ENCODE measurements around the gene PCIF1.
"Not testable (repeated sequence)": the region's sequence is repeated elsewhere in the genome, so short reads cannot be mapped to it uniquely, and the experiment has no call there.

PCIF1 gene

GRCh38 chr20:45971675-45972499, 37.4 kb downstream of the PCIF1 start, which contains the start of gene ZNF335:
Gene ZNF335, minus strand, starts transcription at chr20:45972203. Its CDS starts 793 bp downstream, at chr20:45971410.
- peaks cover 19% of the 10 kb centered on the region for H3K36me3 Mint-ChIP-seq (ENCODE audit: low read depth)
- H3K27me3 Mint-ChIP-seq (ENCODE audit: low read depth) = peaks cover 13% of the 10 kb centered on the region
- H3K4me1 Mint-ChIP-seq (ENCODE audit: low read depth) = peaks cover 18% of the 10 kb centered on the region
- H3K9me3 Mint-ChIP-seq = no peaks in the 10 kb centered on the region
- peak within 1 kb of the TSS; percentile 89 for H3K4me3 Mint-ChIP-seq
- peak within 1 kb of the TSS; percentile 100 for H3K27ac Mint-ChIP-seq

DNA sequence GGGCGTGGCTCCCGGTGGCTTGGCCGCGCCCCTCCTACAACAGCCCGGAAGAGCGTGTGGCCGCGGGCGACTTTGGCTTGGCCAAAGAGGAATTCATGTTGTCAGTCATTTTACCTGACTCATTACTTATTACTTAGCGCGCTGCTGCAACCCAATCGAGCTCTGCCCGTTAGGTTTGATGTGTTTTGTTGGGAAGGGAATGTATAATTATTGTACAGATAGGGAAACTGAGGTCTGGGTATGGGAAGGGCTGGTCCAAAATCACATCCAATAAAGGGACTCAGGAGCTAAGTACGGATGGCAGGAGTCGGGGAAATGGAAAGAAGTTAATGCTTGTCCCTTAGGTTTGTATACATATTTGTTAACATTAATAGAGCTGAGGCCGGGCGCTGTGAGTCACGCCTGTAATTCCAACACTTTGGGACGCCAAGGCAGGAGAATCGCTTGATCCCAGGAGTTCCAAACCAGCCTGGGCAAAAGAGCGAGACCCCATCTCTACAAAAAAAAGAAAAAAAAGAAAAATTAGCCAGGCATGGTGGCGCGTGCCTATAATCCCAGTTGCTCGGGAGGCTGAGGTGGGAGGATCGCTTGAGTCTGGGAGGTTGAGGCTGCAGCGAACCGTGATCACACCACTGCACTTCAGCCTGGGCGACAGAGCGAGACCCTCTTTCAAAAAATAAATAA, 38.2 kb downstream of the PCIF1 start:
- Mint-ChIP-seq H3K9me3 (no peaks in the 10 kb centered on the region), H3K27ac (peak overlapping the region; percentile 100), H3K27me3 (ENCODE audit: low read depth) (peaks cover 17% of the 10 kb centered on the region), H3K4me3 (peak overlapping the region; percentile 89), H3K4me1 (ENCODE audit: low read depth) (peaks cover 18% of the 10 kb centered on the region), H3K36me3 (ENCODE audit: low read depth) (peaks cover 13% of the 10 kb centered on the region)

- H3K36me3 Mint-ChIP-seq (ENCODE audit: low read depth) = peaks cover 8% of the 10 kb centered on the region
- H3K27ac Mint-ChIP-seq = no peak overlapping the region
- peaks cover 34% of the 10 kb centered on the region for H3K27me3 Mint-ChIP-seq (ENCODE audit: low read depth)
- no peak overlapping the region for H3K4me3 Mint-ChIP-seq
- peaks cover 12% of the 10 kb centered on the region for H3K4me1 Mint-ChIP-seq (ENCODE audit: low read depth)
- no peaks in the 10 kb centered on the region for H3K9me3 Mint-ChIP-seq
Observed at GRCh38 chr20:45974896-45975565, 40.5 kb downstream of the PCIF1 start.

DNA sequence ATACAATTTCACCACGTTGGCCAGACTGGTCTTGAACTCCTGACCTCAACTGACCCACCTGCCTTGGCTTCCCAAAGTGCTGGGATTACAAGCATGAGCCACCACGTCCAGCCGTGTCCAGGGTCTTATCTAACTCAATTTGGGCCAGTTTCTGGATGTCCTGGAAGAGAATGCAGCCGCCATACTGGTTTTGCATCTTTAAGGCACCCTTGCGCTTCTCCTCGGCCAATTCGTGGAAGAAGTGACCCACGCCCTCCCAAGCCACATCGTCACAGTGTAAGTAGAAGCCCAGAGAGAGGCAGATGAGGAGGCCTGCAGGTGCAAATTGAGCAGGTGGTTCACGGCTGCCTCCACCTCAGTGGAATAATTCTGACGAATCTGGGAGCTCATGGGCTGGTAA, 41.2 kb downstream of the PCIF1 start:
- Mint-ChIP-seq H3K36me3 (ENCODE audit: low read depth) (peaks cover 5% of the 10 kb centered on the region), H3K9me3 (no peaks in the 10 kb centered on the region), H3K27me3 (ENCODE audit: low read depth) (peaks cover 34% of the 10 kb centered on the region), H3K27ac (no peak overlapping the region), H3K4me1 (ENCODE audit: low read depth) (peaks cover 7% of the 10 kb centered on the region), H3K4me3 (no peak overlapping the region)

DNA sequence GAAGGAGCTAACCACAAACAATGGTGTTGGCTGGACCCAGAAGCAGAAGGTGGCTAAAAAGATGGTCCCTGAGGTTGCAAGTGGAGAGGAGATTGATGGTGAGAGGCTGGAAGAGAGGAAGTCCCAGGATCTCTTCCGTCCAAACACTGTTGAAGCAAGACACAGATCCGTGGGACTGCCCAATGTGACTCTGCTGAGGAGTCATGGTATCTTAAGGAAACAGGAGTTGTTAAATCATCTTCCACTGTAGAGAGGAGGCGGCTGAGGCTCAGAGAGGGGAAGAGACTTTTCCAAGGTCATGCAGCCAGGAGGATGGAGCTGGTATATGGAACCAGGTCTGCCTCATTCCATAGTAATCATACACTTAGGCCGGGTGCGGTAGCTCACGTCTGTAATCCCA, 41.6 kb downstream of the PCIF1 start:
- Mint-ChIP-seq H3K4me3 (no peak overlapping the region), H3K4me1 (ENCODE audit: low read depth) (peaks cover 7% of the 10 kb centered on the region), H3K27ac (no peak overlapping the region), H3K27me3 (ENCODE audit: low read depth) (peaks cover 34% of the 10 kb centered on the region), H3K9me3 (no peaks in the 10 kb centered on the region), H3K36me3 (ENCODE audit: low read depth) (peaks cover 5% of the 10 kb centered on the region)

- Mint-ChIP-seq H3K9me3 (no peaks in the 10 kb centered on the region), H3K4me1 (ENCODE audit: low read depth) (peaks cover 11% of the 10 kb centered on the region), H3K36me3 (ENCODE audit: low read depth) (no peaks in the 10 kb centered on the region), H3K27ac (no peak overlapping the region), H3K27me3 (ENCODE audit: low read depth) (peaks cover 31% of the 10 kb centered on the region), H3K4me3 (no peak overlapping the region)
Observed at GRCh38 chr20:45981261-45981660, 46.8 kb downstream of the PCIF1 start.

- no peak overlapping the region for H3K27ac Mint-ChIP-seq
- H3K4me3 Mint-ChIP-seq = peak overlapping the region; percentile 49
- H3K27me3 Mint-ChIP-seq (ENCODE audit: low read depth) = peaks cover 21% of the 10 kb centered on the region
Observed at GRCh38 chr20:45983279-45983743, 48.8 kb downstream of the PCIF1 start.

DNA sequence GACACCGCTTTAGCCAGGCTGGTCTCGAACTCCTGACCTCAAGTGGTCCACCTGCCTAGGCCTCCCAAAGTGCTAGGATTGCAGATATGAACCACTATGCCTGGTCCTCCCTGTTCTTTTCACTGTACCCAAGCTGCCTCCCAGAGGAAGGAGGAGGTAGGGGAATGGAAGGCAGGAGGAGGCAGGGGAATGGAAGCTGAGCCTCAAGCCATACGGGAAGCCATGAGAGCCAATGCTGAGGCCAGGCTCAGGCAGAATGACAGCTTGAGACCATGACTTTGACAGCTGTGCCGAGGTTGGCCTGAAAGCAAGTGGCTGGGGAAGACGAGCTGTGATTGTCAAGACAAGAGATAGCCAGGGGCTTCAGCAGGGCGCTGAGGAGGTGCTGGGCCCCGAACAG, 51.1 kb downstream of the PCIF1 start:
- Mint-ChIP-seq H3K4me3 (no peak overlapping the region), H3K36me3 (ENCODE audit: low read depth) (no peaks in the 10 kb centered on the region), H3K27ac (no peak overlapping the region), H3K4me1 (ENCODE audit: low read depth) (peaks cover 19% of the 10 kb centered on the region), H3K9me3 (no peaks in the 10 kb centered on the region), H3K27me3 (ENCODE audit: low read depth) (peaks cover 20% of the 10 kb centered on the region)

More at GRCh38 chr20:45983279-45983743, 48.8 kb downstream of the PCIF1 start:
- Mint-ChIP-seq H3K36me3 (ENCODE audit: low read depth) (no peaks in the 10 kb centered on the region), H3K9me3 (no peaks in the 10 kb centered on the region), H3K4me1 (ENCODE audit: low read depth) (peaks cover 19% of the 10 kb centered on the region)

DNA sequence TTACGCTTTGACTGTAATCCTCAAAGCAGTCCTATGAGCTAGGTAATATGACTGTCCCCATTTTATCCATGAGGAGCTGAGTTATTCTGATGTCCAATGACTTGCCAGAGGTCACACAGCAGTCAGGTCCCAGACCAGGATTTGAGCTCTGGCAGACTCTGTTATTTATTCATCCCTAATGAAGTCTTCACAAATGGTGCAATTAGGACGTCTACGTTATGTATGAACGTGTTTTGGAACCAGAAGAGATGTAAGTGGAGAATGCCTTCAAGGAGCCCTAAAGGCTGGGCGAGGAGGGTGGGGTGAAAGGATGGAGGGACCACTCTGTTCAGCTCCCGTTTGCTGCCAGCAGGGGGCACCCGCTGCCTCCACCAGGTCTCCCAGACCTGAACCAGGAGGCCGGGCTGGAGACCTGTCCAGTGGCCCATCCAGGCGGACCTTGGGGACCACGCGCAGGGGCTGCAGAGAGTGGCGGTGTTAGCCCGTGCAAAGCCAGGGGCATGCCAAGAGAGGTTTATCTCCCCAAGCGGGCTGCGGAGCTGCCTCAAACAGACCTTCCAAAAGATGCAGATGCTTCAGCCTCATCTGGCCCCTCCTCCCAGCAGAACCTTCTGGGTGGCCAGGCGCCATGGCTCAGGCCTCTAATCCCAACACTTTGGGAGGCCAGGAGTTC, 52.8 kb downstream of the PCIF1 start:
- H3K9me3 Mint-ChIP-seq = no peaks in the 10 kb centered on the region
- peaks cover 19% of the 10 kb centered on the region for H3K4me1 Mint-ChIP-seq (ENCODE audit: low read depth)
- H3K27me3 Mint-ChIP-seq (ENCODE audit: low read depth) = peaks cover 20% of the 10 kb centered on the region

DNA sequence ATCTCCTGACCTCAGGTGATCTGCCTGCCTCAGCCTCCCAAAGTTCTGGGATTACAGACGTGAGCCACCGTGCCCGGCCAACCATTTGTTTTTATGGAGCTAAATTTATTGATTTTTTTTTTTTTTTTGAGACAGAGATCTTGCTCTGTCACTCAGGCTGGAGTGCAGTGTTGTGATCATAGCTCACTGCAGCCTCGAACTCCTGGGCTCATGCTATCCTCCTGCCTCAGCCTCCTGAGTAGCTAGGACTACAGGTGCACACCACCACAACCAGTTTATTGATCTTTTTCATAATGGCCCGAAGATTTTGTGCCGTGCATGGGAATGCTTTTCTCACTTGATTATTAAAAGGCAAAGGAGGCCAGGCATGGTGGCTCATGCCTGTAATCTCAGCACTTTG, 54.3 kb downstream of the PCIF1 start:
- not testable (repeated sequence) for H3K27ac Mint-ChIP-seq; H3K4me3 Mint-ChIP-seq; H3K9me3 Mint-ChIP-seq; H3K36me3 Mint-ChIP-seq (ENCODE audit: low read depth)
- Mint-ChIP-seq H3K4me1 (ENCODE audit: low read depth) (peaks cover 11% of the 10 kb centered on the region), H3K27me3 (ENCODE audit: low read depth) (peaks cover 20% of the 10 kb centered on the region)

More for the DNA sequence above, 52.8 kb downstream of the PCIF1 start:
- no peak overlapping the region for H3K4me3 Mint-ChIP-seq
- H3K27ac Mint-ChIP-seq = no peak overlapping the region
- no peaks in the 10 kb centered on the region for H3K36me3 Mint-ChIP-seq (ENCODE audit: low read depth)

DNA sequence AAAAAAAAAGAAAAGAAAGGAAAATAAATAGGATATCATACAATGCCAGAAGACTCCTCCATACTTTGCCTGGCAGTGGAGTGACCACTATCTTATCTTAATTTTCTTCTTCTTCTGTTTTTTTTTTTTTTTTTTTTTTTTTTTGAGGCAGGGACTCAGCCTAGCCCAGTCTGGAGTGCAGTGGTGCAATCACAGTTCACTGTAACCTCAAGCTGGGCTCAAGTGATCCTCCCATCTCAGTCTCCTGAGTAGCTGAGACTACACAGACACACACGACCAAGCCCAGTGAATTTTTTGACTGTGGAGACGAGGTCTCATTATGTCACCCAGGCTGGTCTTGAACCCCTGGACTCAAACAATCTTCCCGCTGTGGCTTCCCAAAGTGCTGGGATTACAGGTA, 57.1 kb downstream of the PCIF1 start:
- no peaks in the 10 kb centered on the region for H3K9me3 Mint-ChIP-seq
- H3K36me3 Mint-ChIP-seq (ENCODE audit: low read depth) = no peaks in the 10 kb centered on the region
- peaks cover 24% of the 10 kb centered on the region for H3K27me3 Mint-ChIP-seq (ENCODE audit: low read depth)
- no peak overlapping the region for H3K4me3 Mint-ChIP-seq
- H3K4me1 Mint-ChIP-seq (ENCODE audit: low read depth) = peaks cover 16% of the 10 kb centered on the region
- no peak overlapping the region for H3K27ac Mint-ChIP-seq

DNA sequence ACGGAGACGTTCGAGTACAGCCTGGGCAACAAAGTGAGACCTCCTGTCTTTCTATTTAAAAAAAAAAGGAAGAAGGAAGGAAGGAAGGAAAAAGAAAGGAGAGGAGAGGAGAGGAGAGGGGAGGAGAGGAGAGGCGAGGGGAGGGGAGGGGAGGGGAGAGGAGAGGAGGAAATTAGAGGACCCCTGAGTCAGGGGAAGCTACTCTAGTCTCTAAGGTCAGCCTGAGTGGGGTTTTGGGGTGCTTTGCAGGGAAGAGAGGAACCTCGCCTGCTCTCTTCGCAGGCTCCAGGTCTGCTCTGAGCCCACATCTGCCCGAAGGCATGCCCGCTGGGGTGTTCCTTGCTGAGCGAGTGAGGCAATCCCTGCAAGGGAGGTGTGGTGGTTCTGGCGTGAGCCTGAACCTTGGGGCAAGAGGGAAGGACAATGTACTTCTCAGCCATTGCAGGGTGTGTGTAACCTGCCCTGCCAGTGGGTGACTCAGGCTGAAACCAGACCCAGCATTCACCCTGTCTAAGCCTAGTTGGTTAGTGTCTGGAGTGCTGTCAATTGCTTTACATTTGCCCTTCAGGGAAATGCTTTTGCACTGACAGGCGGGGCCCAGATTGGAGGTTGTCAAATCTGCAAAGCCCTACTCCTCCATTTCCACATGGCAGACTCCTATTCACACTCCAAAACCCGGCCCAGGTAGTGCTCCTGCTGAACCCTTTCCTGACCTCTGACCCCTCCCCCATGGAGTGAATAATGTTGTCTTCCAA, 58.9 kb downstream of the PCIF1 start:
- Mint-ChIP-seq H3K36me3 (ENCODE audit: low read depth) (peaks cover 2% of the 10 kb centered on the region), H3K27me3 (ENCODE audit: low read depth) (peaks cover 20% of the 10 kb centered on the region), H3K4me3 (no peak overlapping the region), H3K4me1 (ENCODE audit: low read depth) (peaks cover 24% of the 10 kb centered on the region), H3K27ac (no peak overlapping the region), H3K9me3 (no peaks in the 10 kb centered on the region)

DNA sequence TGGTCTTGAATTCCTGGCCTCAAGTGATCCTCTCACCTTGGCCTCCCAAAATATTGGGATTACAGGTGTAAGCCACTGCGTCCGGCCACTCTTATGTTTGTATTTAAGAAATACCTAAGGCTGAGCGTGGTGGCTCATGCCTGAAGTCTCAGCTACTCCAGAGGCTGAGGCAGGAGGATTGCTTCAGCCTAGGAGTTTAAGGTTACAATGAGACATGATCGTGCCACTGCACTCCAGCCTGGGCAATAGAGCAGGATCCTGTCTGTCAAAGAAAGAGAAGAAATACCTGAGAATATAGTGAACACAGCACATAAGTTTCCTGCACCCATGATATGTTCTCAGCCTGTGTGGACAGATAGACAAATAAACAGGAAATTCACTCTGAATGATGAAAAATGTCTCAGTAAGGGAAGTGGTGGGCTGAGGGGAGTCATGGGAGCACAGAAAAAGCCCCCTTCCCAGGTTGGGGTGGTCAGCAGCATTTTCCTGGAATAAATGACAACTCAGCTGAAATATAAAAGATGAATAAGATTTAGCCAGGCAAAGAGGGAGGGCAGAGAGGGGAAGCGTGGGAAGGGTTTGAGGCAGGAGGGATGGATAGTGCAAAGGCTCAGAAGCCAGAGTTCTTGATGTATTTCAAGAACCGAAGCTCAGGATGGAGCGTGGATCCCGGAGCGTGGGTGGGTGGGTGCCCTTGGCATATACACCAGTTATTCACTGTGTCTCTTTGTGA, 60.4 kb downstream of the PCIF1 start:
- peaks cover 5% of the 10 kb centered on the region for H3K36me3 Mint-ChIP-seq (ENCODE audit: low read depth)
- H3K4me3 Mint-ChIP-seq = no peak overlapping the region
- peaks cover 36% of the 10 kb centered on the region for H3K4me1 Mint-ChIP-seq (ENCODE audit: low read depth)
- H3K27ac Mint-ChIP-seq = peak overlapping the region; percentile 71
- H3K27me3 Mint-ChIP-seq (ENCODE audit: low read depth) = peaks cover 15% of the 10 kb centered on the region
- H3K9me3 Mint-ChIP-seq = no peaks in the 10 kb centered on the region

Measured in T-helper 1 cell treated with Interleukin-12 subunit alpha and Interleukin-12 subunit beta and Interleukin-4 antibody, amounts not matched to agents 30 μg/mL and 1 μg/mL, for 36 hours (primary cell).